Measurements from ENCODE around the gene CFAP77.

The CFAP77 gene

GRCh38 chr9:132536124-132536523 is 126.1 kb downstream of the CFAP77 start:
- DNase-seq: no peak
- no peak overlapping the region for H4K91ac ChIP-seq (ENCODE audit: low read depth, low read length)
- H3K79me2 ChIP-seq (ENCODE audit: control insufficient read depth, insufficient read depth, low read length, poor library complexity): no peaks in the 10 kb centered on the region
- H4K8ac ChIP-seq (ENCODE audit: low read depth, low read length): no peak overlapping the region
- H3K79me1 ChIP-seq (ENCODE audit: low read length): no peaks in the 10 kb centered on the region
- H2BK5ac ChIP-seq (ENCODE audit: low read depth, low read length, poor library complexity): no peak overlapping the region
- no peak overlapping the region for H2BK12ac ChIP-seq (ENCODE audit: low read length)
- H3K9ac ChIP-seq (ENCODE audit: low read length): no peak overlapping the region
- no peaks in the 10 kb centered on the region for H3K27me3 ChIP-seq (ENCODE audit: insufficient read depth, low read length)
- H3K36me3 ChIP-seq (ENCODE audit: control insufficient read depth in 1 of 2, insufficient read depth in 2 of 2, low read length in 2 of 2): no peaks in the 10 kb centered on the region
- no peak overlapping the region for H3K4me3 ChIP-seq (ENCODE audit: low read depth, low read length)
- H2AFZ ChIP-seq (ENCODE audit: insufficient read depth, low read length, poor library complexity): no peak overlapping the region
- H2BK120ac ChIP-seq (ENCODE audit: insufficient read depth, low read length, poor library complexity): no peak overlapping the region
- no peak overlapping the region for H3K23ac ChIP-seq (ENCODE audit: low read length)
- WGBS (ENCODE audit: extremely low coverage, insufficient coverage, insufficient read length): no CpG with 5 or more reads among the region's 1 CpG
- no peak overlapping the region for H3K27ac ChIP-seq (ENCODE audit: low read depth, low read length)
- no peak overlapping the region for H4K12ac ChIP-seq (ENCODE audit: low read depth, low read length)
- no peaks in the 10 kb centered on the region for H3K4me1 ChIP-seq (ENCODE audit: control insufficient read depth in 1 of 2, insufficient read depth in 2 of 2, low read length in 2 of 2)
- no peak overlapping the region for H3K4me2 ChIP-seq (ENCODE audit: low read length)
- H2AK5ac ChIP-seq (ENCODE audit: low read length): no peak overlapping the region
- no peak overlapping the region for H3K18ac ChIP-seq (ENCODE audit: low read length)
- no peak overlapping the region for H3K14ac ChIP-seq (ENCODE audit: low read length)
- H3K4ac ChIP-seq (ENCODE audit: low read depth, low read length): no peak overlapping the region
- peaks cover 1% of the 10 kb centered on the region for H3K9me3 ChIP-seq (ENCODE audit: insufficient read depth, low read depth, low read length)

- WGBS (ENCODE audit: extremely low coverage, insufficient coverage, insufficient read length): no CpG with 5 or more reads among the region's 12 CpGs
- Histone ChIP-seq H3K27ac (ENCODE audit: low read depth, low read length) (no peak overlapping the region), H3K18ac (ENCODE audit: low read length) (no peak overlapping the region), H4K12ac (ENCODE audit: low read depth, low read length) (no peak overlapping the region), H2AK5ac (ENCODE audit: low read length) (no peak overlapping the region), H3K9ac (ENCODE audit: low read length) (no peak overlapping the region), H3K4me2 (ENCODE audit: low read length) (no peak overlapping the region), H3K14ac (ENCODE audit: low read length) (no peak overlapping the region), H3K36me3 (ENCODE audit: control insufficient read depth in 1 of 2, insufficient read depth in 2 of 2, low read length in 2 of 2) (no peaks in the 10 kb centered on the region), H3K4ac (ENCODE audit: low read depth, low read length) (no peak overlapping the region), H2BK5ac (ENCODE audit: low read depth, low read length, poor library complexity) (no peak overlapping the region), H3K9me3 (ENCODE audit: insufficient read depth, low read depth, low read length) (peaks cover 1% of the 10 kb centered on the region), H3K79me2 (ENCODE audit: control insufficient read depth, insufficient read depth, low read length, poor library complexity) (no peaks in the 10 kb centered on the region), H3K4me3 (ENCODE audit: low read depth, low read length) (no peak overlapping the region), H3K27me3 (ENCODE audit: insufficient read depth, low read length) (no peaks in the 10 kb centered on the region), H3K23ac (ENCODE audit: low read length) (no peak overlapping the region), H4K91ac (ENCODE audit: low read depth, low read length) (no peak overlapping the region), H2BK12ac (ENCODE audit: low read length) (no peak overlapping the region), H3K79me1 (ENCODE audit: low read length) (no peaks in the 10 kb centered on the region), H2AFZ (ENCODE audit: insufficient read depth, low read length, poor library complexity) (no peak overlapping the region), H3K4me1 (ENCODE audit: control insufficient read depth in 1 of 2, insufficient read depth in 2 of 2, low read length in 2 of 2) (no peaks in the 10 kb centered on the region), H2BK120ac (ENCODE audit: insufficient read depth, low read length, poor library complexity) (no peak overlapping the region), H4K8ac (ENCODE audit: low read depth, low read length) (no peak overlapping the region)
- DNase-seq: no peak
Observed at GRCh38 chr9:132537352-132537751, 127.3 kb downstream of the CFAP77 start.

GRCh38 chr9:132538071-132538470 is 128.1 kb downstream of the CFAP77 start:
- H2BK120ac ChIP-seq (ENCODE audit: insufficient read depth, low read length, poor library complexity): no peak overlapping the region
- H3K9me3 ChIP-seq (ENCODE audit: insufficient read depth, low read depth, low read length): peaks cover 1% of the 10 kb centered on the region
- no peak overlapping the region for H3K4ac ChIP-seq (ENCODE audit: low read depth, low read length)
- no peaks in the 10 kb centered on the region for H3K79me1 ChIP-seq (ENCODE audit: low read length)
- no peak overlapping the region for H2AK5ac ChIP-seq (ENCODE audit: low read length)
- H3K27me3 ChIP-seq (ENCODE audit: insufficient read depth, low read length): no peaks in the 10 kb centered on the region
- no peak overlapping the region for H3K23ac ChIP-seq (ENCODE audit: low read length)
- H3K18ac ChIP-seq (ENCODE audit: low read length): no peak overlapping the region
- WGBS (ENCODE audit: extremely low coverage, insufficient coverage, insufficient read length): no CpG with 5 or more reads among the region's 8 CpGs
- no peak for DNase-seq
- H2AFZ ChIP-seq (ENCODE audit: insufficient read depth, low read length, poor library complexity): no peak overlapping the region
- no peak overlapping the region for H4K12ac ChIP-seq (ENCODE audit: low read depth, low read length)
- H3K4me3 ChIP-seq (ENCODE audit: low read depth, low read length): no peak overlapping the region
- H2BK12ac ChIP-seq (ENCODE audit: low read length): no peak overlapping the region
- no peaks in the 10 kb centered on the region for H3K4me1 ChIP-seq (ENCODE audit: control insufficient read depth in 1 of 2, insufficient read depth in 2 of 2, low read length in 2 of 2)
- H4K8ac ChIP-seq (ENCODE audit: low read depth, low read length): no peak overlapping the region
- H3K27ac ChIP-seq (ENCODE audit: low read depth, low read length): no peak overlapping the region
- H3K36me3 ChIP-seq (ENCODE audit: control insufficient read depth in 1 of 2, insufficient read depth in 2 of 2, low read length in 2 of 2): no peaks in the 10 kb centered on the region
- H3K9ac ChIP-seq (ENCODE audit: low read length): no peak overlapping the region
- H4K91ac ChIP-seq (ENCODE audit: low read depth, low read length): no peak overlapping the region
- H2BK5ac ChIP-seq (ENCODE audit: low read depth, low read length, poor library complexity): no peak overlapping the region
- H3K14ac ChIP-seq (ENCODE audit: low read length): no peak overlapping the region
- H3K79me2 ChIP-seq (ENCODE audit: control insufficient read depth, insufficient read depth, low read length, poor library complexity): no peaks in the 10 kb centered on the region
- H3K4me2 ChIP-seq (ENCODE audit: low read length): no peak overlapping the region

- no peaks in the 10 kb centered on the region for H3K27me3 ChIP-seq (ENCODE audit: insufficient read depth, low read length)
- no peak overlapping the region for H3K4me3 ChIP-seq (ENCODE audit: low read depth, low read length)
- no peak overlapping the region for H4K12ac ChIP-seq (ENCODE audit: low read depth, low read length)
- no peak overlapping the region for H3K4ac ChIP-seq (ENCODE audit: low read depth, low read length)
- no peak overlapping the region for H2AFZ ChIP-seq (ENCODE audit: insufficient read depth, low read length, poor library complexity)
- no peak overlapping the region for H2BK120ac ChIP-seq (ENCODE audit: insufficient read depth, low read length, poor library complexity)
- no peak overlapping the region for H3K27ac ChIP-seq (ENCODE audit: low read depth, low read length)
- DNase-seq: no peak
- WGBS (ENCODE audit: extremely low coverage, insufficient coverage, insufficient read length): no CpG with 5 or more reads among the region's 7 CpGs
- no peak overlapping the region for H2BK12ac ChIP-seq (ENCODE audit: low read length)
- H4K91ac ChIP-seq (ENCODE audit: low read depth, low read length): no peak overlapping the region
- H3K36me3 ChIP-seq (ENCODE audit: control insufficient read depth in 1 of 2, insufficient read depth in 2 of 2, low read length in 2 of 2): no peaks in the 10 kb centered on the region
- no peak overlapping the region for H3K23ac ChIP-seq (ENCODE audit: low read length)
- H3K9ac ChIP-seq (ENCODE audit: low read length): no peak overlapping the region
- peaks cover 4% of the 10 kb centered on the region for H3K9me3 ChIP-seq (ENCODE audit: insufficient read depth, low read depth, low read length)
- H3K79me1 ChIP-seq (ENCODE audit: low read length): no peaks in the 10 kb centered on the region
- H2AK5ac ChIP-seq (ENCODE audit: low read length): no peak overlapping the region
- no peaks in the 10 kb centered on the region for H3K79me2 ChIP-seq (ENCODE audit: control insufficient read depth, insufficient read depth, low read length, poor library complexity)
- no peak overlapping the region for H2BK5ac ChIP-seq (ENCODE audit: low read depth, low read length, poor library complexity)
- no peak overlapping the region for H3K14ac ChIP-seq (ENCODE audit: low read length)
- H3K4me1 ChIP-seq (ENCODE audit: control insufficient read depth in 1 of 2, insufficient read depth in 2 of 2, low read length in 2 of 2): no peaks in the 10 kb centered on the region
- H4K8ac ChIP-seq (ENCODE audit: low read depth, low read length): no peak overlapping the region
- H3K18ac ChIP-seq (ENCODE audit: low read length): no peak overlapping the region
- H3K4me2 ChIP-seq (ENCODE audit: low read length): no peak overlapping the region
Observed at GRCh38 chr9:132539096-132539495, 129.1 kb downstream of the CFAP77 start.
